IMR-90 (cell line): ENCODE measurements around the gene SHC4. TPM values are rescaled to one million over a fixed set of nuclear protein-coding genes. Genes with fewer than 3 reads are reported as not detected.

Experiments
- ATAC-seq: fragments of 200-7000 bp; cut with Tn5 transposase; 2 replicates; pipeline ENCODE4 v1.9.1; 2020; ENCODE audit warnings: low read depth, mild to moderate bottlenecking, moderate library complexity
- BruUV-seq: library from RNA; stranded (reverse); fragments of 400-500 nt; replicated peaks from 2 replicates; lab custom pipeline; 2021; lab: Mats Ljungman, UMichigan
- CTCF ChIA-PET: fragments of 300-600 bp; formaldehyde crosslinking; extraction: SDS; loops from one replicate; lab custom pipeline; 2021; ENCODE audit warnings: antibody characterized with exemption; lab: Yijun Ruan, JAX
- POLR2A ChIA-PET: fragments of 300-600 bp; sonication (Branson Sonifier 250); formaldehyde crosslinking; loops from one replicate; lab custom pipeline; 2022; ENCODE audit warnings: antibody characterized with exemption; ENCODE audit not compliant: unreplicated experiment; lab: Charles Lee
- DNase-seq: peaks from one replicate; pipeline ENCODE4 v3.0.0; 2013
- H2AFZ ChIP-seq: replicated peaks from 2 replicates; pipeline ENCODE3; 2013; ENCODE audit warnings: low read length, mild to moderate bottlenecking; ENCODE audit not compliant: poor library complexity
- H2AK5ac ChIP-seq: 2 replicates; pipeline ENCODE4 v1.6.1; 2013; ENCODE audit warnings: low read depth, low read length, inconsistent platforms
- H2AK9ac ChIP-seq: replicated peaks from 2 replicates; pipeline ENCODE3; 2013; ENCODE audit warnings: mild to moderate bottlenecking, low read depth, low read length, moderate library complexity; ENCODE audit not compliant: poor library complexity
- H2BK120ac ChIP-seq: 2 replicates; pipeline ENCODE4 v1.6.1; 2013; ENCODE audit warnings: low read depth, low read length, inconsistent platforms
- H2BK15ac ChIP-seq: 3 replicates; pipeline ENCODE4 v1.6.1; 2013; ENCODE audit warnings: low read depth, low read length, inconsistent platforms
- H2BK20ac ChIP-seq: 2 replicates; pipeline ENCODE4 v1.6.1; 2013; ENCODE audit warnings: low read depth, mild to moderate bottlenecking, inconsistent platforms, low read length, moderate library complexity
- H2BK5ac ChIP-seq: 2 replicates; pipeline ENCODE4 v1.6.1; 2013; ENCODE audit warnings: mild to moderate bottlenecking, low read depth, low read length, inconsistent platforms; ENCODE audit not compliant: poor library complexity, severe bottlenecking
- H3K14ac ChIP-seq: replicated peaks from 2 replicates; pipeline ENCODE4 v1.6.1; 2013; ENCODE audit warnings: low read depth, low read length, inconsistent platforms
- H3K18ac ChIP-seq: 2 replicates; pipeline ENCODE4 v1.6.1; 2013; ENCODE audit warnings: low read depth, low read length, control low read depth
- H3K23ac ChIP-seq: 2 replicates; pipeline ENCODE4 v1.6.1; 2013; ENCODE audit warnings: low read depth, low read length, inconsistent platforms
- H3K27ac ChIP-seq: 2 replicates; pipeline ENCODE4 v1.5.1; 2013; ENCODE audit warnings: mild to moderate bottlenecking, control low read depth, low read length; ENCODE audit not compliant: insufficient read depth
- H3K27me3 ChIP-seq: 2 replicates; pipeline ENCODE4 v1.6.1; 2013; ENCODE audit warnings: low read length; ENCODE audit not compliant: control insufficient read depth, insufficient read depth
- H3K36me3 ChIP-seq: 2 replicates; pipeline ENCODE4 v1.6.1; 2013; ENCODE audit warnings: low read length, mixed read lengths; ENCODE audit not compliant: control insufficient read depth, insufficient read depth
- H3K4ac ChIP-seq: 2 replicates; pipeline ENCODE4 v1.6.1; 2013; ENCODE audit warnings: low read depth, low read length, inconsistent platforms
- H3K4me1 ChIP-seq: 2 replicates; pipeline ENCODE4 v1.6.1; 2013; ENCODE audit warnings: low read length, mixed read lengths; ENCODE audit not compliant: control insufficient read depth, insufficient read depth
- H3K4me2 ChIP-seq: 2 replicates; pipeline ENCODE4 v1.6.1; 2013; ENCODE audit warnings: low read depth, mild to moderate bottlenecking, control low read depth, low read length, moderate library complexity
- H3K4me3 ChIP-seq: 2 replicates; pipeline ENCODE4 v1.5.1; 2013; ENCODE audit warnings: low read depth, mild to moderate bottlenecking, control low read depth, low read length, moderate library complexity; ENCODE audit not compliant: insufficient read depth
- H3K56ac ChIP-seq: 2 replicates; pipeline ENCODE4 v1.6.1; 2013; ENCODE audit warnings: low read length, inconsistent platforms; ENCODE audit not compliant: insufficient read depth; ENCODE audit errors: extremely low read depth
- H3K79me1 ChIP-seq, 2 experiments: 2 replicates each; pipeline ENCODE4 v1.6.1; 2013; ENCODE audit warnings: low read length in 2 of 2, inconsistent platforms in 1 of 2, low read depth in 1 of 2
- H3K9ac ChIP-seq: 2 replicates; pipeline ENCODE4 v1.6.1; 2013; ENCODE audit warnings: low read depth, low read length, control low read depth
- H3K9me1 ChIP-seq: 2 replicates; pipeline ENCODE4 v1.6.1; 2013; ENCODE audit warnings: low read length, inconsistent platforms; ENCODE audit not compliant: insufficient read depth
- H3K9me3 ChIP-seq: 2 replicates; pipeline ENCODE4 v1.6.1; 2013; ENCODE audit warnings: low read length; ENCODE audit not compliant: control insufficient read depth, insufficient read depth
- H4K20me1 ChIP-seq: 2 replicates; pipeline ENCODE4 v1.6.1; 2013; ENCODE audit warnings: low read length, inconsistent platforms; ENCODE audit not compliant: insufficient read depth
- H4K5ac ChIP-seq: 2 replicates; pipeline ENCODE4 v1.6.1; 2013; ENCODE audit warnings: mild to moderate bottlenecking, low read depth, low read length, control low read depth
- H4K8ac ChIP-seq, 2 experiments: 2 replicates each; pipeline ENCODE4 v1.6.1; 2013; ENCODE audit warnings: low read depth in 2 of 2, low read length in 2 of 2, control low read depth in 1 of 2, inconsistent platforms in 1 of 2
- H4K91ac ChIP-seq: 2 replicates; pipeline ENCODE4 v1.6.1; 2013; ENCODE audit warnings: low read depth, low read length, inconsistent platforms; ENCODE audit not compliant: insufficient read depth
- FOS ChIP-seq: fragments of 150-350 bp; IDR thresholded peaks from 2 replicates; pipeline ENCODE4 v1.6.1; 2016; ENCODE audit warnings: low read depth, low read length
- NFE2L2 ChIP-seq: fragments of 150-350 bp; IDR thresholded peaks from 2 replicates; pipeline ENCODE4 v1.6.1; 2016; ENCODE audit warnings: low read depth, mild to moderate bottlenecking, low read length
- RAD21 ChIP-seq: IDR thresholded peaks from 2 replicates; pipeline ENCODE4 v1.6.1; 2012; ENCODE audit warnings: low read length, improper control_type of control experiment
- WGBS, 2 experiments: methylation state at CpG; one replicate each; pipeline versions ENCODE4 v1.1.5 to v1.1.7; 2013; ENCODE audit warnings: missing lambda C conversion rate in 2 of 2; ENCODE audit not compliant: insufficient read length in 1 of 2; ENCODE audit errors: extremely low coverage in 2 of 2; 5-methylcytosine and 5-hydroxymethylcytosine counted together
- dilution Hi-C: fragments of 300-500 bp; cut with HindIII; formaldehyde crosslinking; loops from one replicate; pipeline ENCODE4 v1.14.3; 2018; ENCODE audit warnings: low sequenced_read_pairs; ENCODE audit not compliant: unreplicated experiment
- in situ Hi-C: fragments of 300-500 bp; cut with MboI; formaldehyde crosslinking; loops from 3 replicates; pipeline ENCODE4 v1.14.3; 2019; ENCODE audit warnings: low sequenced_read_pairs, inconsistent platforms, mixed read lengths
- intact Hi-C: fragments of 100-400 bp; cut with micrococcal nuclease; formaldehyde crosslinking; loops from 2 replicates; pipeline ENCODE4 v1.10.0; 2022
- polyA plus RNA-seq, 3 experiments: library from polyadenylated mRNA; depleted of rRNA; stranded (reverse); fragments of >200 nt; gene quantifications; 2 replicates each; pipeline ENCODE4 v1.2.3, GENCODE V29; 2012; ENCODE audit warnings: low replicate concordance in 1 of 3
- total RNA-seq: library from RNA; depleted of rRNA; stranded (reverse); fragments of >200 nt; gene quantifications from 2 replicates; pipeline ENCODE4 v1.2.3, GENCODE V29; 2012
- TF ChIP-seq, protein P1 (sequence below): conservative IDR thresholded peaks from 2 replicates; pipeline ENCODE4 v1.5.1; 2012; ENCODE audit warnings: mild to moderate bottlenecking, low read depth, low read length, improper control_type of control experiment
- TF ChIP-seq, protein P2 (sequence below): fragments of 150-350 bp; IDR thresholded peaks from 2 replicates; pipeline ENCODE4 v1.6.1; 2016; ENCODE audit warnings: low read depth, mild to moderate bottlenecking, low read length, moderate library complexity, borderline replicate concordance
- TF ChIP-seq, protein P3 (sequence below): fragments of 150-350 bp; IDR thresholded peaks from 2 replicates; pipeline ENCODE4 v1.6.1; 2017; ENCODE audit warnings: mild to moderate bottlenecking, antibody characterized with exemption, low read length, low read depth

The SHC4 gene
- total and polyA plus RNA-seq, 2 of the 4 experiments (the other 2 are of a cell fraction): 0.91 to 2.7 TPM

DNA sequence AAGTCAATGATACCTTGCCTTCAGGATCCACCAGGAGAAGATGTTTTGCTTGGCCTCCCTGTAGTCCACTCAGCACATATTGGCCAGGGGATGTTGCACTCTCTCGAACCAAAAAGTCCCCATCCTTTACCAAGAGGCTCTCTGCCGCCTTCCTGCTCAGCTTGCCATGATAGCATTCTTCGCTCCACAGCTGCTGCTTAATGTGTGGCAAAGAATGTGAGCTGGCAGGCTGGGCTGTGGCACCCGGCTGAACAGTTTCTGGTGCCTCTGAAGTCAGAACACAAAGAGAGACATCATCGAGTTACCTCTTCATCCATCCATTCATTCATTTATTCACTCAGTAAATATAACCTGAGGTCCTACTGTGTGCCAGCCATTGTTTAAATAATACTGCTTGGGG lies 129.0 kb downstream of the SHC4 start:
- no CpG with 5 or more reads among the region's 5 CpGs for WGBS, 2 experiments
- peaks cover 5% of the 10 kb centered on the region; the same call in 1 of the 2 replicates for H3K9me3 ChIP-seq
- H2BK5ac ChIP-seq: no peak overlapping the region
- H3K14ac ChIP-seq: no peak overlapping the region
- no peak overlapping the region for H3K27ac ChIP-seq
- dilution Hi-C loops (no loop called here), intact Hi-C loops (no loop called here), in situ Hi-C loops (no loop called here)
- no peaks in the 10 kb centered on the region for H3K4me1 ChIP-seq
- H2BK20ac ChIP-seq: no peak overlapping the region
- CTCF ChIA-PET: interaction anchor here (1.3 kb wide), 1 partner anchor 9 kb away, joined by 3 read pairs; no protein-coding TSS in a partner anchor
- ATAC-seq: no peak
- H2AK5ac ChIP-seq: no peak overlapping the region
- H3K9ac ChIP-seq: no peak overlapping the region
- no peak overlapping the region for H3K23ac ChIP-seq
- H4K8ac ChIP-seq: no peak overlapping the region
- DNase-seq: no peak
- H3K56ac ChIP-seq: no peak overlapping the region
- no peak overlapping the region for H2BK15ac ChIP-seq
- H4K5ac ChIP-seq: no peak overlapping the region
- no TSS peak for BruUV-seq
- H3K79me1 ChIP-seq: no peaks in the 10 kb centered on the region
- no peak overlapping the region for H3K18ac ChIP-seq
- no peak overlapping the region for H3K4ac ChIP-seq
- no peak overlapping the region for H3K4me3 ChIP-seq
- no peak overlapping the region for H4K91ac ChIP-seq
- no peaks in the 10 kb centered on the region for H3K9me1 ChIP-seq
- H2AK9ac ChIP-seq: no peak overlapping the region
- H3K36me3 ChIP-seq: peaks cover 4% of the 10 kb centered on the region
- H2BK120ac ChIP-seq: no peak overlapping the region
- TF ChIP-seq NFE2L2 (no peak), RAD21 (no peak), FOS (no peak)
- TF ChIP-seq, protein P1, sequence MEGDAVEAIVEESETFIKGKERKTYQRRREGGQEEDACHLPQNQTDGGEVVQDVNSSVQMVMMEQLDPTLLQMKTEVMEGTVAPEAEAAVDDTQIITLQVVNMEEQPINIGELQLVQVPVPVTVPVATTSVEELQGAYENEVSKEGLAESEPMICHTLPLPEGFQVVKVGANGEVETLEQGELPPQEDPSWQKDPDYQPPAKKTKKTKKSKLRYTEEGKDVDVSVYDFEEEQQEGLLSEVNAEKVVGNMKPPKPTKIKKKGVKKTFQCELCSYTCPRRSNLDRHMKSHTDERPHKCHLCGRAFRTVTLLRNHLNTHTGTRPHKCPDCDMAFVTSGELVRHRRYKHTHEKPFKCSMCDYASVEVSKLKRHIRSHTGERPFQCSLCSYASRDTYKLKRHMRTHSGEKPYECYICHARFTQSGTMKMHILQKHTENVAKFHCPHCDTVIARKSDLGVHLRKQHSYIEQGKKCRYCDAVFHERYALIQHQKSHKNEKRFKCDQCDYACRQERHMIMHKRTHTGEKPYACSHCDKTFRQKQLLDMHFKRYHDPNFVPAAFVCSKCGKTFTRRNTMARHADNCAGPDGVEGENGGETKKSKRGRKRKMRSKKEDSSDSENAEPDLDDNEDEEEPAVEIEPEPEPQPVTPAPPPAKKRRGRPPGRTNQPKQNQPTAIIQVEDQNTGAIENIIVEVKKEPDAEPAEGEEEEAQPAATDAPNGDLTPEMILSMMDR: no peak
- TF ChIP-seq, protein P2, sequence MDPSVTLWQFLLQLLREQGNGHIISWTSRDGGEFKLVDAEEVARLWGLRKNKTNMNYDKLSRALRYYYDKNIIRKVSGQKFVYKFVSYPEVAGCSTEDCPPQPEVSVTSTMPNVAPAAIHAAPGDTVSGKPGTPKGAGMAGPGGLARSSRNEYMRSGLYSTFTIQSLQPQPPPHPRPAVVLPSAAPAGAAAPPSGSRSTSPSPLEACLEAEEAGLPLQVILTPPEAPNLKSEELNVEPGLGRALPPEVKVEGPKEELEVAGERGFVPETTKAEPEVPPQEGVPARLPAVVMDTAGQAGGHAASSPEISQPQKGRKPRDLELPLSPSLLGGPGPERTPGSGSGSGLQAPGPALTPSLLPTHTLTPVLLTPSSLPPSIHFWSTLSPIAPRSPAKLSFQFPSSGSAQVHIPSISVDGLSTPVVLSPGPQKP: no peak
- TF ChIP-seq, protein P3, sequence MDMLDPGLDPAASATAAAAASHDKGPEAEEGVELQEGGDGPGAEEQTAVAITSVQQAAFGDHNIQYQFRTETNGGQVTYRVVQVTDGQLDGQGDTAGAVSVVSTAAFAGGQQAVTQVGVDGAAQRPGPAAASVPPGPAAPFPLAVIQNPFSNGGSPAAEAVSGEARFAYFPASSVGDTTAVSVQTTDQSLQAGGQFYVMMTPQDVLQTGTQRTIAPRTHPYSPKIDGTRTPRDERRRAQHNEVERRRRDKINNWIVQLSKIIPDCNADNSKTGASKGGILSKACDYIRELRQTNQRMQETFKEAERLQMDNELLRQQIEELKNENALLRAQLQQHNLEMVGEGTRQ: no peak
- POLR2A ChIA-PET: no interaction called here
- no peaks in the 10 kb centered on the region for H3K27me3 ChIP-seq
- H2AFZ ChIP-seq: no peak overlapping the region
- no peak overlapping the region for H3K4me2 ChIP-seq
- no peaks in the 10 kb centered on the region for H4K20me1 ChIP-seq
